DND-41 (cell line): Measurements from ENCODE around the gene FASTKD3.

Experiments used
- ATAC-seq: fragments of 200-7000 bp; cut with Tn5 transposase; 3 replicates; pipeline ENCODE4 v1.9.1; 2021; ENCODE audit warnings: low read depth; ENCODE audit not compliant: insufficient read depth
- DNase-seq: peaks from one replicate; pipeline ENCODE4 v3.0.0-alpha.2; 2020
- H2AFZ ChIP-seq: 2 replicates; pipeline ENCODE4 v1.6.0; 2012; ENCODE audit warnings: low read depth, low read length
- H3K27ac ChIP-seq: 2 replicates; pipeline ENCODE4 v1.5.1; 2012; ENCODE audit warnings: low read length, inconsistent platforms
- H3K27me3 ChIP-seq: fragments of 200-600 bp; sonication (generic); 2 replicates; pipeline ENCODE4 v1.6.0; 2012; ENCODE audit warnings: low read length, mild to moderate bottlenecking, inconsistent platforms; ENCODE audit not compliant: insufficient read depth, poor library complexity
- H3K36me3 ChIP-seq: 2 replicates; pipeline ENCODE4 v1.5.1; 2012; ENCODE audit warnings: low read length, inconsistent platforms; ENCODE audit not compliant: insufficient read depth
- H3K4me1 ChIP-seq: 2 replicates; pipeline ENCODE4 v1.5.1; 2012; ENCODE audit warnings: mild to moderate bottlenecking, low read length; ENCODE audit not compliant: insufficient read depth
- H3K4me2 ChIP-seq: 2 replicates; pipeline ENCODE4 v1.6.0; 2012; ENCODE audit warnings: mild to moderate bottlenecking, moderate library complexity, low read length, inconsistent platforms; ENCODE audit not compliant: insufficient read depth
- H3K4me3 ChIP-seq, 2 experiments: fragments of 200-600 bp in 1 of 2; shearing (Covaris generic) in 1 of 2; 2 replicates each; pipeline ENCODE4 v1.5.1; 2012 to 2016; ENCODE audit warnings: inconsistent platforms in 2 of 2, low read length in 2 of 2, mild to moderate bottlenecking in 2 of 2, low read depth in 1 of 2, moderate library complexity in 1 of 2
- H3K79me2 ChIP-seq: 2 replicates; pipeline ENCODE4 v1.6.0; 2012; ENCODE audit warnings: low read length, inconsistent platforms; ENCODE audit not compliant: insufficient read depth
- H3K9ac ChIP-seq: 2 replicates; pipeline ENCODE4 v1.6.0; 2012; ENCODE audit warnings: low read depth, mild to moderate bottlenecking, inconsistent platforms, low read length, moderate library complexity
- H3K9me3 ChIP-seq: 2 replicates; pipeline ENCODE4 v1.5.1; 2012; ENCODE audit warnings: low read length, moderate library complexity, mild to moderate bottlenecking, inconsistent platforms; ENCODE audit not compliant: insufficient read depth, severe bottlenecking
- H4K20me1 ChIP-seq: 2 replicates; pipeline ENCODE4 v1.6.0; 2012; ENCODE audit warnings: low read length; ENCODE audit not compliant: insufficient read depth
- CTCF ChIP-seq: IDR thresholded peaks from 2 replicates; pipeline ENCODE4 v1.5.1; 2012; ENCODE audit warnings: borderline replicate concordance, low read length, moderate library complexity, mild to moderate bottlenecking; ENCODE audit not compliant: poor library complexity, severe bottlenecking; ENCODE audit errors: extremely low read depth
- EZH2 ChIP-seq: IDR thresholded peaks from 3 replicates; pipeline ENCODE4 v1.6.1; 2012; ENCODE audit warnings: borderline replicate concordance, low read depth, mild to moderate bottlenecking, moderate library complexity, low read length, inconsistent platforms; ENCODE audit not compliant: severe bottlenecking

The FASTKD3 gene

DNA sequence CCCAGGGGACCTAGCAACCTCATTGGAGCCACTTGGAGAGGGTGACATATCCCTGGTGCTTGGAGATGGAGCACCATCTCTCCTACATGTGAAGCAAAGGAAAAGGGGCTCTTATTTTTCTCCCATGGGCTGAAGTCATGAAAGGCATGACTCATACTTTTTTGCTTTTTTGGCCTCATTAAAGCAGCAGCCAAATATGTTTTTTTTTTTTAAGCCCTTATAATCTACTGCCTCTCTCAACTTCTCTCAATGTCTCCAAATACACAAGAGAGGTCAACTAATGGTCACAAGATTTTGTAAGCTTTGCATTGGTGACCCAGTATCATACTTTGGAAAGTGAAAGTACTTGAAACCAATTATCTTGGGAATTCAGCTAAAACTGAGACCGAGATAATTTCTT lies 16.3 kb downstream of the FASTKD3 start:
- Histone ChIP-seq H3K4me2 (no peak overlapping the region), H3K27ac (no peak overlapping the region), H3K79me2 (no peaks in the 10 kb centered on the region), H4K20me1 (no peaks in the 10 kb centered on the region), H3K4me1 (no peaks in the 10 kb centered on the region), H3K9ac (no peak overlapping the region), H3K27me3 (no peaks in the 10 kb centered on the region), H3K9me3 (peaks cover 5% of the 10 kb centered on the region), H3K36me3 (peaks cover 3% of the 10 kb centered on the region; the same call in 1 of the 2 replicates), H2AFZ (no peak overlapping the region), H3K4me3 (no peak overlapping the region)
- DNase-seq, result no peak
- TF ChIP-seq CTCF, result no peak
- no peak for TF ChIP-seq EZH2
- ATAC-seq, result no peak

- Histone ChIP-seq H4K20me1 (no peaks in the 10 kb centered on the region), H2AFZ (no peak overlapping the region), H3K79me2 (no peaks in the 10 kb centered on the region), H3K9me3 (peaks cover 5% of the 10 kb centered on the region), H3K27me3 (no peaks in the 10 kb centered on the region), H3K9ac (no peak overlapping the region), H3K4me3 (no peak overlapping the region), H3K4me2 (no peak overlapping the region), H3K36me3 (no peaks in the 10 kb centered on the region), H3K27ac (no peak overlapping the region), H3K4me1 (no peaks in the 10 kb centered on the region)
- no peak for ATAC-seq
- no peak for DNase-seq
- no peak for TF ChIP-seq CTCF
- no peak for TF ChIP-seq EZH2
These were observed 17.1 kb downstream of the FASTKD3 start for GRCh38 chr5:7851617-7852289.

DNA sequence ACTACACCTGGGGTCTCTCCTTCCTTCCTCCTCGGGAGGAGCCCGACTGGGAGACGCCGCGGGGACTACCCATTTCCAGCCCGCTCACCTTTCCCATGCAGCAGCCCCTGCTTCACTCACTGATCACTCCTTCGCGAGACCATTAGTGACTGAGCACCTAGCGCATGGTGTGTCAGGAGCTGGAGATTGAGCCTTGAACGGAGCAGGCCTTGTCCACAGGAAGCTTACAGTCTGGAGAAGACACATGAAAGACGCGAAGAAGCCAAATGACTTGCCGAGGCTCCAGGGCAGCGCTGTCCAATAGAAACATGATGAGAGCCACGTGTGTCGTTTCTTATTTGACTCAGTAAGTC lies 17.6 kb downstream of the FASTKD3 start:
- Histone ChIP-seq H3K9me3 (peaks cover 5% of the 10 kb centered on the region), H3K79me2 (no peaks in the 10 kb centered on the region), H3K27ac (no peak overlapping the region), H3K4me2 (no peak overlapping the region), H3K27me3 (no peaks in the 10 kb centered on the region), H2AFZ (no peak overlapping the region), H3K36me3 (no peaks in the 10 kb centered on the region), H4K20me1 (no peaks in the 10 kb centered on the region), H3K9ac (no peak overlapping the region), H3K4me1 (no peaks in the 10 kb centered on the region), H3K4me3 (no peak overlapping the region)
- ATAC-seq (no peak), DNase-seq (no peak)
- TF ChIP-seq CTCF (no peak), EZH2 (no peak)
